ENCODE data around the gene COQ2. TPM values are rescaled to one million over a fixed set of nuclear protein-coding genes. Genes with fewer than 3 reads are reported as not detected.

The COQ2 gene
- total and polyA plus RNA-seq, 10 donors: 5.4 to 26.9 (median 22.8) TPM

GRCh38 chr4:83315341-83315870 is 30.8 kb upstream of the COQ2 start:
- Histone ChIP-seq H3K27me3 (replicated peaks in 1 of 7) (no peaks in the 10 kb centered on the region), H3K9me3 (no peaks in the 10 kb centered on the region), H3K4me3 (no peak overlapping the region), H3K27ac (peak overlapping the region in 3 of 8 donors; percentile 75 to 81 (median 75)), H3K4me1 (peaks cover 0 to 21% (median 4%) of the 10 kb centered on the region in 6 donors), H3K36me3 (peaks cover 0 to 38% (median 2%) of the 10 kb centered on the region in 6 donors)
- intact Hi-C loops (cut with DNase I; ENCODE audit: low total_unique reads): no loop called here
- no peak for TF ChIP-seq CTCF (IDR thresholded peaks at IDR 0.05 in 8 of 11, conservative IDR thresholded peaks at IDR 0.05 in 3 of 11)
- TF ChIP-seq POLR2A (IDR thresholded peaks at IDR 0.05): no peak
- no peak for TF ChIP-seq POLR2AphosphoS5 (IDR thresholded peaks at IDR 0.05)
- WGBS, 5 donors: 81 to 93% (median 84%) methylated on average over 4 of the region's 4 CpGs
- no peak for DNase-seq

GRCh38 chr4:83308672-83309071 is 24.1 kb upstream of the COQ2 start:
- DNase-seq: no peak
- WGBS, 5 donors: 79 to 93% (median 89%) methylated on average over 4 of the region's 4 CpGs
- TF ChIP-seq POLR2A (IDR thresholded peaks at IDR 0.05) (no peak), CTCF (IDR thresholded peaks at IDR 0.05 in 8 of 11, conservative IDR thresholded peaks at IDR 0.05 in 3 of 11) (no peak), POLR2AphosphoS5 (IDR thresholded peaks at IDR 0.05) (no peak)
- H3K36me3 ChIP-seq: peaks cover 0 to 55% (median 0%) of the 10 kb centered on the region in 6 donors
- H3K4me3 ChIP-seq: no peak overlapping the region
- intact Hi-C loops (cut with DNase I; ENCODE audit: low total_unique reads): no loop called here
- H3K4me1 ChIP-seq: no peaks in the 10 kb centered on the region
- no peaks in the 10 kb centered on the region for H3K27me3 ChIP-seq (replicated peaks in 1 of 7)
- H3K27ac ChIP-seq: no peak overlapping the region
- H3K9me3 ChIP-seq: no peaks in the 10 kb centered on the region

- no peak for TF ChIP-seq POLR2A (IDR thresholded peaks at IDR 0.05)
- TF ChIP-seq CTCF (IDR thresholded peaks at IDR 0.05 in 8 of 11, conservative IDR thresholded peaks at IDR 0.05 in 3 of 11): no peak
- no peak for TF ChIP-seq POLR2AphosphoS5 (IDR thresholded peaks at IDR 0.05)
- Histone ChIP-seq H3K36me3 (peaks cover 0 to 55% (median 0%) of the 10 kb centered on the region in 6 donors), H3K4me1 (no peaks in the 10 kb centered on the region), H3K27me3 (replicated peaks in 1 of 7) (no peaks in the 10 kb centered on the region), H3K9me3 (no peaks in the 10 kb centered on the region), H3K27ac (no peak overlapping the region), H3K4me3 (no peak overlapping the region)
- intact Hi-C loops (cut with DNase I; ENCODE audit: low total_unique reads): no loop called here
- 76 to 88% (median 82%) methylated on average over 7 of the region's 7 CpGs for WGBS, 5 donors
- no peak for DNase-seq
Observed at GRCh38 chr4:83307920-83308319, 23.3 kb upstream of the COQ2 start.

- WGBS, 5 donors: 93 to 97% (median 96%) methylated on average over 2 of the region's 2 CpGs
Observed at GRCh38 chr4:83305187-83305586, 20.6 kb upstream of the COQ2 start.

More at GRCh38 chr4:83305187-83305586, 20.6 kb upstream of the COQ2 start:
- intact Hi-C loops (cut with DNase I; ENCODE audit: low total_unique reads): no loop called here
- Histone ChIP-seq H3K36me3 (peaks cover 0 to 49% (median 0%) of the 10 kb centered on the region in 6 donors), H3K27me3 (replicated peaks in 1 of 7) (no peaks in the 10 kb centered on the region), H3K4me1 (no peaks in the 10 kb centered on the region), H3K27ac (no peak overlapping the region), H3K4me3 (no peak overlapping the region), H3K9me3 (no peaks in the 10 kb centered on the region)
- no peak for DNase-seq
- TF ChIP-seq POLR2A (IDR thresholded peaks at IDR 0.05) (no peak), POLR2AphosphoS5 (IDR thresholded peaks at IDR 0.05) (no peak), CTCF (IDR thresholded peaks at IDR 0.05 in 8 of 11, conservative IDR thresholded peaks at IDR 0.05 in 3 of 11) (no peak)
